Fibroblast of the aortic adventitia (primary cell): ENCODE results near the gene MORC1. TPM values are rescaled to one million over a fixed set of nuclear protein-coding genes. Genes with fewer than 3 reads are reported as not detected.

Experiments used
- DNase-seq: peaks from one replicate; pipeline ENCODE4 v3.0.0-alpha.2; 2010; ENCODE audit warnings: low read depth
- H3K4me3 ChIP-seq: 2 replicates; pipeline ENCODE4 v1.5.1; 2011; ENCODE audit warnings: low read depth, mild to moderate bottlenecking, control low read depth, low read length, moderate library complexity
- CTCF ChIP-seq: IDR thresholded peaks from 2 replicates; pipeline ENCODE4 v1.5.1; 2011; ENCODE audit warnings: mild to moderate bottlenecking, low read length, control low read depth, inconsistent platforms; ENCODE audit not compliant: insufficient read depth
- total RNA-seq: library from RNA; depleted of rRNA; stranded (reverse); fragments of >200 nt; gene quantifications from 2 replicates; pipeline ENCODE4 v1.2.3, GENCODE V29; 2012; ENCODE audit warnings: low replicate concordance

The MORC1 gene
- total RNA-seq, 1 donor, result not detected

- DNase-seq, result no peak
- TF ChIP-seq CTCF, result no peak
- H3K4me3 ChIP-seq, result no peak overlapping the region
Observed at GRCh38 chr3:109023167-109023566, 94.8 kb downstream of the MORC1 start.

- no peak overlapping the region for H3K4me3 ChIP-seq
- no peak for TF ChIP-seq CTCF
- no peak for DNase-seq
Observed at GRCh38 chr3:109021556-109021955, 96.4 kb downstream of the MORC1 start.

- H3K4me3 ChIP-seq, result no peak overlapping the region
- no peak for DNase-seq
- TF ChIP-seq CTCF, result no peak
Observed at GRCh38 chr3:109018828-109019227, 99.1 kb downstream of the MORC1 start.

GRCh38 chr3:109005443-109005842 lies 112.5 kb downstream of the MORC1 start:
- DNase-seq, result no peak
- no peak for TF ChIP-seq CTCF

GRCh38 chr3:108998436-108998835 lies 119.5 kb downstream of the MORC1 start:
- H3K4me3 ChIP-seq, result no peak overlapping the region
- no peak for DNase-seq
- TF ChIP-seq CTCF, result no peak

More at GRCh38 chr3:109005443-109005842, 112.5 kb downstream of the MORC1 start:
- no peak overlapping the region for H3K4me3 ChIP-seq

- H3K4me3 ChIP-seq, result no peak overlapping the region
- no peak for TF ChIP-seq CTCF
- no peak for DNase-seq
Observed at GRCh38 chr3:108985844-108986243, 132.1 kb downstream of the MORC1 start.

- no peak for DNase-seq
- no peak for TF ChIP-seq CTCF
- no peak overlapping the region for H3K4me3 ChIP-seq
Observed at GRCh38 chr3:108983051-108983450, 134.9 kb downstream of the MORC1 start.
